HEK293T (cell line): Measurements from ENCODE around the gene CTTN.

Source experiments
- CTCF ChIA-PET: fragments of 350-600 bp; formaldehyde crosslinking; extraction: SDS; loops from one replicate; lab custom pipeline; 2021; ENCODE audit warnings: antibody characterized with exemption, inconsistent platforms; lab: Yijun Ruan, JAX
- POLR2A ChIA-PET: fragments of 350-600 bp; formaldehyde crosslinking; extraction: SDS; loops from one replicate; lab custom pipeline; 2020; ENCODE audit warnings: antibody characterized with exemption, inconsistent platforms; lab: Yijun Ruan, JAX
- DNase-seq: peaks from one replicate; pipeline ENCODE4 v3.0.0; 2012; ENCODE audit warnings: mixed read lengths; ENCODE audit errors: extremely low spot score
- ARNT ChIP-seq: fragments of 450-650 bp; IDR thresholded peaks from 2 replicates; pipeline ENCODE4 v1.6.1; 2017; ENCODE audit warnings: mild to moderate bottlenecking
- BHLHE40 ChIP-seq: fragments of 450-650 bp; IDR thresholded peaks from 2 replicates; pipeline ENCODE4 v1.6.1; 2016; ENCODE audit warnings: mild to moderate bottlenecking, moderate library complexity, borderline replicate concordance
- CTBP1 ChIP-seq: fragments of 450-650 bp; IDR thresholded peaks from 2 replicates; pipeline ENCODE4 v1.6.1; 2016; ENCODE audit warnings: borderline replicate concordance
- ELF4 ChIP-seq: fragments of 450-650 bp; IDR thresholded peaks from 2 replicates; pipeline ENCODE4 v1.6.1; 2017; ENCODE audit warnings: antibody characterized with exemption
- FOXA1 ChIP-seq: fragments of 450-650 bp; IDR thresholded peaks from 2 replicates; pipeline ENCODE4 v1.6.1; 2016; ENCODE audit warnings: mild to moderate bottlenecking
- FOXK2 ChIP-seq: fragments of 450-650 bp; IDR thresholded peaks from 2 replicates; pipeline ENCODE4 v1.6.1; 2016; ENCODE audit warnings: mild to moderate bottlenecking
- FOXM1 ChIP-seq: fragments of 450-650 bp; IDR thresholded peaks from 2 replicates; pipeline ENCODE4 v1.6.1; 2017; ENCODE audit warnings: mild to moderate bottlenecking, borderline replicate concordance
- HDGF ChIP-seq: fragments of 450-650 bp; IDR thresholded peaks from 2 replicates; pipeline ENCODE4 v1.6.1; 2017; ENCODE audit warnings: antibody characterized with exemption, borderline replicate concordance
- L3MBTL2 ChIP-seq: fragments of 450-650 bp; conservative IDR thresholded peaks from 2 replicates; pipeline ENCODE4 v1.6.1; 2016; ENCODE audit warnings: mild to moderate bottlenecking
- LEF1 ChIP-seq: fragments of 450-650 bp; IDR thresholded peaks from 2 replicates; pipeline ENCODE4 v1.6.1; 2017; ENCODE audit warnings: mild to moderate bottlenecking, borderline replicate concordance
- NFRKB ChIP-seq: fragments of 450-650 bp; IDR thresholded peaks from 2 replicates; pipeline ENCODE4 v1.6.1; 2016; ENCODE audit warnings: mild to moderate bottlenecking, moderate library complexity
- PKNOX1 ChIP-seq: fragments of 450-650 bp; IDR thresholded peaks from 2 replicates; pipeline ENCODE4 v1.6.1; 2016
- SP1 ChIP-seq: fragments of 450-650 bp; IDR thresholded peaks from 2 replicates; pipeline ENCODE4 v1.6.1; 2017
- SUZ12 ChIP-seq: fragments of 450-650 bp; IDR thresholded peaks from 2 replicates; pipeline ENCODE4 v1.6.1; 2016; ENCODE audit warnings: mild to moderate bottlenecking
- TARDBP ChIP-seq: fragments of 450-650 bp; IDR thresholded peaks from 2 replicates; pipeline ENCODE4 v1.6.1; 2016
- ZNF384 ChIP-seq: fragments of 450-650 bp; IDR thresholded peaks from 2 replicates; pipeline ENCODE4 v1.6.1; 2016

The CTTN gene

DNA sequence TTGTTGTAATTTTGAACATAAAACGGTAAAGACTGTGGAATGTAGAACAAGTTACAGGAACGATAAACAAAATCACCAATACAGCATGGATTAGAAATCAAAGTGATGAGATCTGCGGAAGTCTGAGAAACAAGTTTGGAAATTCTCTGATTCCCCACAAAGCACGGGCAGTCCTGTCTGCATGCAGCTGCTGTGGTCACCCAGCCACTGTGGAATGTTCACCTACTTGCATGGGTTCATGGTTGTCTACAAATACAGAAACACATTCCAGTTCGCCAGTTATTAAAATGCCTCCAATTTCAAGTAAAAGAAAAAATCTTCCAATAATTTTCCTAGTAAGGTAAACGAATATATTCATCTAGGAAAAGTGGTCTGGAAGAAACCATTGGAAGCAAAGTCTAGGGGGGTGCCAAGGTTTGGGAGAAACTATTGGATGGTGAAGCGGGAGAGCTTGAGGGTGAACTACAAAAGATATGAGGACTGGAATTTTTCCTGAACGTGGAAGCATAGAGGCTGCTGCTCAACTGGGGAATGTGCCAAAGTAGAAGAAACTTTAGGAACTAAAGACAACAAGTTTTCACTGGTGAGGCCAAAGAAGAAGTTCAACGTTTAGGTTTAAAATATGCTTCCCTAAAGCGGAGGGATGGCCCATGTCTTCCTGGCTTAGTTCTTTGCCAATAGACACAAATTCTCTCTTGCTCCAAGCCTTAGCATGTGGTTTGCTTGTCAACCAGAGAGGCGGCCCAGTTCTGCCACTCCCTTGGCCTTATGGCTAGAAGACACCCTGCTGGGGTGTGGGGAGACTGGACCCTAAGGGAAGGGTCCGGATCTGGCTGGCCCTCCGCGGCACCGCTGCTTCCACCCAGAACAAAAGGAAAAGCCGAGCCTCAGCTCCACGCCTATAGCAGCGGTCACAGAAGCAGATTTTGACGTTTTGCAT is 70.2 kb downstream of the CTTN start:
- ChIA-PET POLR2A (no interaction called here), CTCF (interaction anchor here (0.7 kb wide), 1 partner anchor 288 kb away, joined by 5 read pairs; no protein-coding TSS in a partner anchor)
- DNase-seq = no peak
- TF ChIP-seq CTBP1 (no peak), FOXM1 (no peak), PKNOX1 (no peak), TARDBP (no peak), ELF4 (no peak), NFRKB (no peak), FOXK2 (no peak)

DNA sequence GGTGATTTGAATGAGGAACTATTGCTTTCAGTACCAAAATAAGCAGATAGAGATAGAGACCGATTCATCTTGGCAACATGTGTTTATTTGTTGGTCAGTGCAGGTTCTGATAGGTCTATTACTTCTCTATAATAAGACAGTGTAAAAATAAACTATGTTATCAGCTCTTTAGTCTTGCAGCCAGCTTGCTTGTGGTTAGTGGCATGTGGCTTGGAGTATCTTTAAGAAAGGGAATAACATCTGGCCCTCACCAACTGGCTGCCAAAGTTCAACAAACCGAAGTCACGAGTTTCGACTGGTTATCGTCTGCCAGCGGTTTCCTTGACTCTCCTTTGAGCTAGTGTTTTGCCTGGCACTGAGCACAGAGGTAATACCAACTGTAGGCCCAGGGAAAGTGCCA is 71.8 kb downstream of the CTTN start:
- no peak for DNase-seq
- CTCF ChIA-PET = no interaction called here
- POLR2A ChIA-PET = no interaction called here
- TF ChIP-seq HDGF = no peak
- TF ChIP-seq SUZ12 = no peak
- TF ChIP-seq BHLHE40 = no peak
- no peak for TF ChIP-seq FOXA1
- no peak for TF ChIP-seq CTBP1
- TF ChIP-seq ARNT = no peak
- no peak for TF ChIP-seq PKNOX1
- no peak for TF ChIP-seq LEF1
- TF ChIP-seq ELF4 = no peak
- TF ChIP-seq ZNF384 = no peak
- no peak for TF ChIP-seq SP1
- TF ChIP-seq L3MBTL2 = no peak
- TF ChIP-seq TARDBP = no peak
- TF ChIP-seq FOXK2 = no peak
- no peak for TF ChIP-seq FOXM1
- TF ChIP-seq NFRKB = no peak

- TF ChIP-seq NFRKB = no peak
- TF ChIP-seq HDGF = no peak
- no peak for TF ChIP-seq ELF4
- no peak for TF ChIP-seq FOXA1
- no peak for TF ChIP-seq ZNF384
- no peak for TF ChIP-seq L3MBTL2
- no peak for TF ChIP-seq SP1
- ChIA-PET POLR2A (no interaction called here), CTCF (interaction anchor here (0.7 kb wide), 1 partner anchor 286 kb away, joined by 3 read pairs; no protein-coding TSS in a partner anchor)
- peak; percentile 41 for DNase-seq
These were observed 72.9 kb downstream of the CTTN start for GRCh38 chr11:70471254-70471653.

DNA sequence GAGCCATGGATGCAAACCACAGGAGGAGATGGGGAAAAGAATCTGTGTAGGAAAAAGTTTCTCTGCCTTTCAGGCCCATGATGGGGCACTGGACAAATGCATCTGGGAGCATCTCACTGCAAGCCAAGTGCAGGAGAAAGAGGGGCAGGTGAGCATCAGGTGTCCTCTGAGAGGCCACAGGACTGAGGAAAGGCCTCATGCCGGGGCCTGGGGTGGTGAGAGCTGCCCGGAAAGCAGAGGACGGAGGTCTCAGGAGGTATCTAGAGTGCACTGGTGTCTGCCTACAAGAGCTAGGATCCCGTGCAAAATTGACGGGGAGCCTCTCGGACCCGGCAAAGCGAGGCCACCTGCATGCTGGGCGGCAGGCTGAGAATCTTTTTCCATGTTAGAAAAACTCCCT is 73.9 kb downstream of the CTTN start:
- no peak for DNase-seq
- POLR2A ChIA-PET = no interaction called here
- TF ChIP-seq ARNT = no peak
- TF ChIP-seq CTBP1 = no peak
- TF ChIP-seq FOXK2 = no peak
- TF ChIP-seq LEF1 = no peak
- TF ChIP-seq ZNF384 = no peak
- TF ChIP-seq HDGF = no peak
- no peak for TF ChIP-seq ELF4
- no peak for TF ChIP-seq TARDBP
- no peak for TF ChIP-seq SP1
- TF ChIP-seq NFRKB = no peak
- TF ChIP-seq FOXM1 = no peak
- no peak for TF ChIP-seq BHLHE40
- no peak for TF ChIP-seq FOXA1
- TF ChIP-seq PKNOX1 = no peak
- TF ChIP-seq L3MBTL2 = no peak
- no peak for TF ChIP-seq SUZ12
- CTCF ChIA-PET = no interaction called here

DNA sequence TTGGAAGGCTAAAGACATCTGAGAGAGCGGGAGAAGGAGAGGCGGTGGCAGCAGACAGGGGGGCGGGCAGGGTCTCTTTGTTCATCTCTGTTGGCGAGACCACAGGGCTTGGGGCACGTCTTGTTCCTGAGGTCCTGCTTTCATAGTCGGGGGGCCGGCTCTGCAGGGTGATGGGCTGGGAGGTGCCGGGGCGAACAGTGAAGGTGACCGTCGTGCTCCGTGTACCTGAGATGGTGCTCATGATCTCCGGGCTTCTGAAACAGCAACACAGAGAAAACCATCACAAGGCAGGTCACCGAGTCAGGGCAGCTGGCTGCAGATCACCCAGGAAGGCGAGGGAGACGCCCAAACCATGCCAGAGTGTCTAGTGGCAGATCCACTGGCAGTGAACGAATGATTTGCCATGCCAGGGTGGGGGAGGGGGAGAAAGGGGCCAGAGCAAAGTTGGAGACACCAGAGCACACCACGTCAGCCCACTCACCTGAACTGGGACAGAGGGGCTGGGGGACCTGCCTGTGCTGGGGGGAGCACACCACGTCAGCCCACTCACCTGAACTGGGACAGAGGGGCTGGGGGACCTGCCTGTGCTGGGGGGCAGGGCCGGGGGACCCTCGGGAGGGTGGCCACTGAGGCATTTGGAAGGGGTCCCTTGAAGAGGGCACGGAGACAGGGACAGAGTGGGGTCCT is 75.0 kb downstream of the CTTN start:
- TF ChIP-seq BHLHE40 (no peak), HDGF (no peak), PKNOX1 (no peak), TARDBP (no peak), NFRKB (no peak)
- DNase-seq = no peak
- ChIA-PET CTCF (no interaction called here), POLR2A (no interaction called here)
